Brain pericyte (primary cell): ENCODE results near the gene SDC3.
"Not testable (repeated sequence)": the region's sequence is repeated elsewhere in the genome, so short reads cannot be mapped to it uniquely, and the experiment has no call there.

Experiments used
- DNase-seq: peaks from one replicate; pipeline ENCODE4 v3.0.0-alpha.2; 2012; ENCODE audit warnings: low read depth, low spot score

Gene SDC3

DNA sequence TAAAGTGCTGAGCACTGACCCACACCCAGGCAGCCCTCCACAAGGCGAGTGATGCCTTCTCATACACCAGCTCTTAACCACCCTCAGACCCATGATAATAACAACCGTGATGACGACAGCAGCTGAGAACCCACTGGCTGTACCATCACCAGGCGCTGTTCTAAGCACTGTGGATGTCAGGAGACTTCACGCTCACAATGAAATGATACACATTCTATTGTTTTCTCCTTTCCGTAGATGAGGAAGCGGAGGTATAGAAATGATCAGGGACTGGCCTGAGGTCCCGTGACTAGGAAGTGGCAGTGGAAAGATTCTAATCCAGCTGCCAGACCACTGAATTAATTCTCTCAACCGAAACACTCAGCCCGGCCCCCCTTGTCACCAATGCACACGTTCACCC lies 32.6 kb downstream of the SDC3 start:
- DNase-seq, result no peak

GRCh38 chr1:30875197-30875596 lies 33.4 kb downstream of the SDC3 start:
- DNase-seq, result no peak

- no peak for DNase-seq
Measured at GRCh38 chr1:30874176-30874575, 34.4 kb downstream of the SDC3 start.

GRCh38 chr1:30872948-30873263 lies 35.7 kb downstream of the SDC3 start:
- DNase-seq, result no peak

DNA sequence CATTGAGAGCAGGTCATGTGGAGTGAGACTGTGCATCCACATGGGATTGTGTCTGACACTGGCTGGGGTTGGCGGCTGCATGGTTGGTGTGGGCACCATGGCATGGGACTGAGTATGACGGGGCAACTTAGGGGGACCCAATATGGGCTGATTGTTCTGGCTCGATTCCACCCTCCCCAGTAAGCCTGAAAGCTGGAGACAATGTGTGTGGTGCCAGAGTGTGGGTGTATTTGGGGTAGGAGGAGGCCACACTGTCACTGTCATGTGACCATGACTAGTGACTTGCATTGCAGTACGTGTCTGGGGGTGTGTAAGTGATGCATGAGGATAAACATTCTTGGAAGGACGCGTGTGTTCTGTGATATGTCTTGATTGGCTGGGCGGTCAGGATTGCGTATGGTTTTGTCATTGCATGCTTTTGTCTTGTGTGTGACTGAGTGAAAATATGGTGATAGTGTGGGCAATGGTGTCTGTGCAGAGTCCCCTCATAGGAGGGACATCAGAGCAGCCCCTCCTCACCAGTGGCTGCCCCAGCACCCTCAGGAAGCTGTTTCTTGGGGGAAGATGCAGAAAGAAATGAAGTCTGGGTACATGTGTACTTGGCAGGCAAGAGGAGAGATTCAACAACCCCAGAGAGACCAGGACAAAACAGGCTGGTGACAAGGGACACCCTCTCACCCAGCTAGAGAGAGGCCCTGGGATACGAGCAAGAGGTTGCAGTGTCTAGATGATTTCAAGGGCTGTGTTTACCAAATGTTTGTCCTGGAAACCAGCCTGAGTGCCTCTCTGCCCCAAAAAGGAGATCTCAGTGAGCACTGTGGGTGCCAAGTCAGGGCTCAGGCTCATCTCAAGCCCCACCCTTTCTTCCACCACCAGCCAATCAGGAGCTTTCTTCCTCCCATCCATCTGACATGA lies 36.3 kb downstream of the SDC3 start:
- no peak for DNase-seq

- no peak for DNase-seq
Measured at GRCh38 chr1:30871276-30871871, 37.2 kb downstream of the SDC3 start.

- no peak for DNase-seq
Measured at GRCh38 chr1:30870656-30871055, 37.9 kb downstream of the SDC3 start.

GRCh38 chr1:30870035-30870434 lies 38.5 kb downstream of the SDC3 start:
- no peak for DNase-seq

GRCh38 chr1:30868833-30869435 lies 39.6 kb downstream of the SDC3 start:
- DNase-seq, result no peak

DNA sequence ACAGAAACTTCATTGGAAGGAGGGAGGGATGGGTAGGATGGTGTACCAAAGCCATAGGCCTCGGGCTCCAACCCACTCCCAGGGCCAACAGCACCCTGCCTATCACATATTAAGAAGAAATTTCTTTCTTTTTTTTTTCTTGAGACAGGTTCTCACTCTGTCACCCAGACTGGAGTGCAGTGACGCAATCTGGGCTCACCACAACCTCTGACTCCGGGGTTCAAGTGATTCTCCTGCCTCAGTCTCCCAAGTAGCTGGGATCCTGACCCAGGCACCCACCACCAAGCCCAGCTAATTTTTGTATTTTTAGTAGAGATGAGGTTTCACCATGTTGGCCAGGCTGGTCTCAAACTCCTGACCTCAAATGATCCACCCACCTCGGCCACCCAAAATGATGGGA lies 40.5 kb downstream of the SDC3 start:
- DNase-seq, result not testable (repeated sequence)

DNA sequence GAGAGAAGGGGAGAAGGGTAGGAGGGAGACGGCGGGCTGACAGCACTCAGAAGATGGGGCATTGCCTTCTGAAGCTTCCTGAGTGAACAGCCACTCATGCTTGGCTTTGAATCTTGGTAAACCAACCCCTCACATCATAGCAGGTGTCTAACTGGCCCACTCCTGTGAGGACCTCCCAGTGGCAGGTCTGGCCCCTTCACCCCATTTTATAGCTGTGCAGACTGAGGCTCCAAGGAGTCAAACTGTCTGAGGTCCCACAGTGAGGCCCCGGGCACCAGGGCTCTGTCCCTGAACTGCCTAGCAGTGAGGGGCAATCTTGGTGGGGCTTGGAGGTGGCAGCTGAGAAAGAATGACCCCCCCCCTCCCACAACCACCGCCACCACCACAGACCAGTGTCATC lies 41.0 kb downstream of the SDC3 start:
- no peak for DNase-seq

- no peak for DNase-seq
Measured at GRCh38 chr1:30866594-30866993, 42.0 kb downstream of the SDC3 start.

DNA sequence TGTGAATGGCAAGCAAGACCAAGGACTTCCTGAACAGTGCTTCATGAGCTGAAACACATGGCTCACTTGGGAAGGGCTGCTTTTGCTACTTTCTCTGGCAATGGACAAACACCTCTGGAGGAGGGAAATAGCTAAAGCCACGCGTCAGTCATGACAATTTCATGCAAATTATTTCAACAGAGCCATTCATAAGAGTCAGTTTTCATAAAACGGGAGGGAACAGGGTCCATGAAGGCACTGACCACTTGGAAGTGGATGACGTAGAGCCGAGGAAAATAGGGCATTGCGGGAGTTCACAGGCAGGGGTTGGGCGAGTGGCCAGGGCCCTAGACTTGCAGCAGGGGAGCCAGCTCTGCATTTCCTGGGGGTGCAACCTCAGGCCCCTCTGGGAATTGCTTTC lies 43.9 kb downstream of the SDC3 start:
- DNase-seq, result no peak

DNA sequence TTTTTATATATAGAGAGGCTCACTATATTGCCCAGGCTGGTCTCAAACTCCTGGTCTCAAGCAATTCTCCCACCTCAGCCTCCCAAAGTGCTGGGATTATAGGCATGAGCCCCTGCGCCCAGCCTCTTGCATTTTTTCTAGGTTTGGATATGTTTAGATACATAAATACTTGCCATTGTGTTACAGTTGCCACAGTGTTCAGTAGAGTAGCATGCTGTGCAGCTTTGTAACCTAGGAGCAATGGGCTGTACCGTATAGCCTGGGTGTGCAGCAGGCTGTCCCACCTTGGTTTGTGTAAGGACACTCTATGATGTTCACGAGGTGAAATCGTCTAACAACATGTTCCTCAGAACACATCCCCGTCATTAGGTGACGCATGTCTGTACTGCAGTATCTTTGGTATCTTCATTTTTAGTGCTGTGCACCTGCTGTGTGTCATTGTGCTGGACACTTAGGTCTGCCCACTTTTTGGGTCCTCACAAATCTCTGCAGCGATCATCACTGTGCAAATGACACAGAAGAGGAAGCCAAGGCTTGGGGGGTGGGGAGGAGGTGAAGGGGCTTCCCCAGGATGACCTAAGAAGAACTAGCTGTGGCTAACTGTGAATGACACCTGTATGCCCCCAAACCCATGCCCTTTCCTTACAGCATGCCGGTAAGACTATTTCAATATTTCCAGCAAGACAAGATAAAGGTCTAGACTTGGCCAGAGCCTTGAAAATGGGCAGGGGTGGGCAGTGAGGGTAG lies 44.5 kb downstream of the SDC3 start:
- DNase-seq, result no peak

DNA sequence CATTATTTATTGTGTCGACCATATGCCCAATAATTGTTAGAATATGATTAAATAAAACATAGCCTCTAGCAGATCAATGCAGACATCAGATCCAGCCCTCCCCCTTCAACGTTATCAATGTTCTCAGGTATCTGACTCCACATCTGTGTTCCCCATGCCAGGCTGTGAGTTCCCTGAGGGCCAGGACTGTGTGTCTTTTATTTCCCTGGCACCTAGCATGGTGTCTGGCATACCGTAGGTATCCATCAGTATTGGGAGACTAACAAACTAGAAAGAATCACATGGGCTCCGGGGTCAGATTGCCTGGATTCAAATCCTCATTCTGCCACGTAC lies 48.3 kb downstream of the SDC3 start:
- DNase-seq, result no peak

DNA sequence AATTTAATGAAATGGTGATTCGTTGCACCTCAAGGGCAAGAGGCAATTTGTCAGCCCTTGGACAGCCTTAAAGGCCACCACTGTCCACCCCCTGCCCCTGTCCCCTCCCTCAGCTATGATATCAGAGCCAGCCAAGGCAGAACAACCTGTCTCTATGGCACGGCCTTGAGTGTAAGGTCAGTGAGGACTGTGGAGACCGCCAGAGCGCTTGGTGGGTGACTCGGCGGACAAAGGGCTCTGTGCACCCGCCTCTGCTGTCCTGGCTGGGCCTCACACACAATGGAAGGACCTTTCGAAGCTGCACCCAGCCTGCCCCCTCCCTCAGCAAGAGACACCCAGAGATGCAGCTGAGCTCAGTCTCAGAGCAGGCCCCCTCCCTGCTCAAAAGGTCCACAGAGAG lies 50.6 kb downstream of the SDC3 start:
- no peak for DNase-seq

DNA sequence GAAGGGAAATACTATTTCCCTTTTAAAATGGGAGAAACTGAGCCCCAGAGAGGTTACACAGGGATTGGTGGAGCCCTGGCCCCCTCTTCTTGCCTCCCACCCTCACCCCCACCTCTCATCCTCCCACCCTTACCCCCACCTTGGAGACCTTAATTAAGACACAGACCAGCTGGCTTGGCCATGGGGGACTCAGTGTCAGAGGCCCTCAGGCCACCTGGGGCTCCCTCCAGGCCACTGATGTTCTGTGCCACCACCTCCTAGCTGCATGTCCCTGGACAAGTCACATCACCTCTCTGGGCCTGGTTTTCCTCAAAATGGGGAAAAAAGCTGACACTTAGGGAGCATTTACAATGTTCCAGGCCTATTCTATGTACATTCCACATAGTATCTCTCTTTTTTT lies 51.5 kb downstream of the SDC3 start:
- no peak for DNase-seq

GRCh38 chr1:30856260-30856790 lies 52.2 kb downstream of the SDC3 start:
- DNase-seq, result no peak

GRCh38 chr1:30855686-30856259 lies 52.8 kb downstream of the SDC3 start:
- DNase-seq, result no peak

DNA sequence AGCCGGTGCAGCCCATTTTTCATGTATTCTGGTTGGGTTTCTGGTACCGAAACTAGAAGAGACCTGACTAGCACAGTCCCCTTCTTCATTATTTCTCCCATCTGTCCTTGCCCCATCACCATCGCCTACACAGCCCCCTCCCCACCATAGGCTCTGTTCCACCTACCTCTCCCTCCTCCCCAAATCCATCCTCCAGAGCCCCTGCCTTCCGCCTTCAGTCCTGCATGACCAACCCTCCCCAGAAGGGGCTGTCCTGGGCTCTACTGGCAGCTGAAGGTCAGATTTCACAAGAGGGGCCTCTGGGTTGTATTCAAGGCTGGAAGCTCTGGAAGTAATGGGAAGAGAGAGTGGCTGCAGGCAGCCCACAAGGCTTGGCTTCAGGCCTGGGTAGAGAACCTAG lies 55.2 kb downstream of the SDC3 start:
- DNase-seq, result no peak

GRCh38 chr1:30852026-30852425 lies 56.5 kb downstream of the SDC3 start:
- DNase-seq, result no peak

DNA sequence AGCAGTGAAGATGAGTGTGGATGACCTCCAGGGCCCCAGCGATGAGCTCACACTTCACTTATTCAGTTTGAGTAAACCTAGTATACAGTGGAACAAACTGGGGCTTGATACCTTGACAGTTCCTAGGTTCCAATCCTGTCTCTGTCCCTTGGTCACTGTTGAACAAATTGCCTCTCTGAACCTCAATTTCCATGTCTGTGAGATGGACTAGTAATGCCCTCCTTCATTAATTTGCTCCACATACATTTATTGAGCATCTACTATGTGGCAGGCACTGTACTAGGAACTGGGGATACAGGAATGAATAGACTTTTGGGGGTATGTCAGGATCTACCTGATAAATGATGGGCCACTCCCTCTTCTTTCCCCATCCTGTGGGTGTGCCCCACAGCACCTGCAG lies 57.3 kb downstream of the SDC3 start:
- no peak for DNase-seq
